Activated T-cell treated with anti-CD3 and anti-CD28 coated beads for 4 hours (primary cell): Measurements from ENCODE around the gene KIF6.

Experiments
- DNase-seq: peaks from one replicate; pipeline ENCODE4 v3.0.0-alpha.2; 2020

KIF6 gene

GRCh38 chr6:39654121-39654520 lies 71.1 kb downstream of the KIF6 start:
- no peak for DNase-seq

- DNase-seq, result no peak
Measured at GRCh38 chr6:39653612-39654011, 71.6 kb downstream of the KIF6 start.

- no peak for DNase-seq
Measured at GRCh38 chr6:39649996-39650395, 75.2 kb downstream of the KIF6 start.

GRCh38 chr6:39646751-39647420 lies 78.3 kb downstream of the KIF6 start:
- no peak for DNase-seq

GRCh38 chr6:39642270-39642669 lies 82.9 kb downstream of the KIF6 start:
- DNase-seq, result no peak

GRCh38 chr6:39638126-39638822 lies 86.9 kb downstream of the KIF6 start:
- DNase-seq, result no peak

GRCh38 chr6:39634646-39635341 lies 90.4 kb downstream of the KIF6 start:
- no peak for DNase-seq

- no peak for DNase-seq
Measured at GRCh38 chr6:39625209-39625608, 100.0 kb downstream of the KIF6 start.

GRCh38 chr6:39623750-39624149 lies 101.5 kb downstream of the KIF6 start:
- DNase-seq, result no peak

- DNase-seq, result no peak
Measured at GRCh38 chr6:39617520-39617919, 107.7 kb downstream of the KIF6 start.

GRCh38 chr6:39617026-39617425 lies 108.2 kb downstream of the KIF6 start:
- no peak for DNase-seq

GRCh38 chr6:39615622-39616021 lies 109.6 kb downstream of the KIF6 start:
- DNase-seq, result no peak

- no peak for DNase-seq
Measured at GRCh38 chr6:39614393-39614950, 110.7 kb downstream of the KIF6 start.

- no peak for DNase-seq
Measured at GRCh38 chr6:39610221-39610620, 115.0 kb downstream of the KIF6 start.

- no peak for DNase-seq
Measured at GRCh38 chr6:39608652-39609345, 116.4 kb downstream of the KIF6 start.

- DNase-seq, result no peak
Measured at GRCh38 chr6:39602601-39603519, 122.3 kb downstream of the KIF6 start.

- DNase-seq, result no peak
Measured at GRCh38 chr6:39599973-39600372, 125.2 kb downstream of the KIF6 start.

- no peak for DNase-seq
Measured at GRCh38 chr6:39599341-39599740, 125.9 kb downstream of the KIF6 start.

GRCh38 chr6:39594285-39594684 lies 130.9 kb downstream of the KIF6 start:
- DNase-seq, result no peak

GRCh38 chr6:39593646-39594045 lies 131.6 kb downstream of the KIF6 start:
- no peak for DNase-seq

GRCh38 chr6:39590871-39591393 lies 134.3 kb downstream of the KIF6 start:
- DNase-seq, result no peak

GRCh38 chr6:39587080-39587479 lies 138.1 kb downstream of the KIF6 start:
- DNase-seq, result no peak
